ENCODE results near the gene ADGRL1. TPM values are rescaled to one million over a fixed set of nuclear protein-coding genes. Genes with fewer than 3 reads are reported as not detected.
A peak's percentile ranks its signal among the peaks of the same experiment; 100 is the strongest.
"Not testable (repeated sequence)": the region's sequence is repeated elsewhere in the genome, so short reads cannot be mapped to it uniquely, and the experiment has no call there.

Gene ADGRL1
- polyA plus RNA-seq, 1 experiment = 4.0 TPM

- DNase-seq (ENCODE audit: low read depth); POLR2A ChIA-PET; H3K36me3 ChIP-seq (ENCODE audit: control insufficient read depth, insufficient read depth, low read length): not testable (repeated sequence)
- CTCF ChIA-PET = interaction anchor here (1.0 to 1.2 kb wide), 2 partner anchors 141 kb away, joined by 3 read pairs; no protein-coding TSS in a partner anchor
- H3K27me3 ChIP-seq (ENCODE audit: control insufficient read depth, insufficient read depth, low read length) = peaks cover 18% of the 10 kb centered on the region
- peak overlapping the region; percentile 42 for H3K4me3 ChIP-seq (ENCODE audit: low read depth, low read length)
These were observed 1.1 kb upstream of the ADGRL1 start for GRCh38 chr19:14206737-14207726.

- Histone ChIP-seq H3K27me3 (ENCODE audit: control insufficient read depth, insufficient read depth, low read length) (peaks cover 18% of the 10 kb centered on the region), H3K4me3 (ENCODE audit: low read depth, low read length) (peak overlapping the region; percentile 42)
- H3K36me3 ChIP-seq (ENCODE audit: control insufficient read depth, insufficient read depth, low read length); DNase-seq (ENCODE audit: low read depth); POLR2A ChIA-PET: not testable (repeated sequence)
- CTCF ChIA-PET = interaction anchor here (1.2 kb wide), 1 partner anchor 141 kb away, joined by 3 read pairs; no protein-coding TSS in a partner anchor
These were observed 339 bp upstream of the ADGRL1 start for GRCh38 chr19:14206308-14206707.

GRCh38 chr19:14204676-14205451 lies 1.1 kb downstream of the ADGRL1 start:
- Histone ChIP-seq H3K27me3 (ENCODE audit: control insufficient read depth, insufficient read depth, low read length) (peaks cover 16% of the 10 kb centered on the region), H3K4me3 (ENCODE audit: low read depth, low read length) (peak overlapping the region; percentile 36)
- H3K36me3 ChIP-seq (ENCODE audit: control insufficient read depth, insufficient read depth, low read length); DNase-seq (ENCODE audit: low read depth); POLR2A ChIA-PET: not testable (repeated sequence)
- CTCF ChIA-PET = interaction anchor here (0.6 to 1.4 kb wide), 3 partner anchors 96 to 972 kb away, joined by 3 read pairs; no protein-coding TSS in a partner anchor

- H3K36me3 ChIP-seq (ENCODE audit: control insufficient read depth, insufficient read depth, low read length); H3K4me3 ChIP-seq (ENCODE audit: low read depth, low read length); POLR2A ChIA-PET; DNase-seq (ENCODE audit: low read depth): not testable (repeated sequence)
- peaks cover 13% of the 10 kb centered on the region for H3K27me3 ChIP-seq (ENCODE audit: control insufficient read depth, insufficient read depth, low read length)
- CTCF ChIA-PET = interaction anchor here (0.6 to 1.4 kb wide), 3 partner anchors 97 to 973 kb away, joined by 3 read pairs; no protein-coding TSS in a partner anchor
These were observed 1.8 kb downstream of the ADGRL1 start for GRCh38 chr19:14204219-14204618.

- peaks cover 11% of the 10 kb centered on the region for H3K27me3 ChIP-seq (ENCODE audit: control insufficient read depth, insufficient read depth, low read length)
- H3K4me3 ChIP-seq (ENCODE audit: low read depth, low read length); POLR2A ChIA-PET; H3K36me3 ChIP-seq (ENCODE audit: control insufficient read depth, insufficient read depth, low read length); DNase-seq (ENCODE audit: low read depth): not testable (repeated sequence)
- CTCF ChIA-PET = interaction anchor here (0.7 kb wide), 1 partner anchor 97 kb away, joined by 3 read pairs; no protein-coding TSS in a partner anchor
These were observed 2.2 kb downstream of the ADGRL1 start for GRCh38 chr19:14203788-14204187.

GRCh38 chr19:14203177-14203576 lies 2.8 kb downstream of the ADGRL1 start:
- ChIA-PET POLR2A (no interaction called here), CTCF (no interaction called here)
- no peak for DNase-seq (ENCODE audit: low read depth)
- Histone ChIP-seq H3K4me3 (ENCODE audit: low read depth, low read length) (no peak overlapping the region), H3K27me3 (ENCODE audit: control insufficient read depth, insufficient read depth, low read length) (peaks cover 11% of the 10 kb centered on the region), H3K36me3 (ENCODE audit: control insufficient read depth, insufficient read depth, low read length) (no peaks in the 10 kb centered on the region)
- no peak for TF ChIP-seq CTCF (IDR thresholded peaks at IDR 0.05; ENCODE audit: insufficient read depth, low read depth, low read length)

- H3K36me3 ChIP-seq (ENCODE audit: control insufficient read depth, insufficient read depth, low read length); CTCF ChIA-PET; POLR2A ChIA-PET; H3K4me3 ChIP-seq (ENCODE audit: low read depth, low read length); DNase-seq (ENCODE audit: low read depth): not testable (repeated sequence)
- peaks cover 11% of the 10 kb centered on the region for H3K27me3 ChIP-seq (ENCODE audit: control insufficient read depth, insufficient read depth, low read length)
These were observed 4.5 kb downstream of the ADGRL1 start for GRCh38 chr19:14201481-14201880.
